CD4-positive, alpha-beta T cell treated with Interleukin-17A for 1 hour (primary cell): ENCODE results near the gene CCDC169.
"Not testable (repeated sequence)": the region's sequence is repeated elsewhere in the genome, so short reads cannot be mapped to it uniquely, and the experiment has no call there.

Experiments used
- DNase-seq: peaks from one replicate; pipeline ENCODE4 v3.0.0-alpha.2; 2020

The CCDC169 gene

DNA sequence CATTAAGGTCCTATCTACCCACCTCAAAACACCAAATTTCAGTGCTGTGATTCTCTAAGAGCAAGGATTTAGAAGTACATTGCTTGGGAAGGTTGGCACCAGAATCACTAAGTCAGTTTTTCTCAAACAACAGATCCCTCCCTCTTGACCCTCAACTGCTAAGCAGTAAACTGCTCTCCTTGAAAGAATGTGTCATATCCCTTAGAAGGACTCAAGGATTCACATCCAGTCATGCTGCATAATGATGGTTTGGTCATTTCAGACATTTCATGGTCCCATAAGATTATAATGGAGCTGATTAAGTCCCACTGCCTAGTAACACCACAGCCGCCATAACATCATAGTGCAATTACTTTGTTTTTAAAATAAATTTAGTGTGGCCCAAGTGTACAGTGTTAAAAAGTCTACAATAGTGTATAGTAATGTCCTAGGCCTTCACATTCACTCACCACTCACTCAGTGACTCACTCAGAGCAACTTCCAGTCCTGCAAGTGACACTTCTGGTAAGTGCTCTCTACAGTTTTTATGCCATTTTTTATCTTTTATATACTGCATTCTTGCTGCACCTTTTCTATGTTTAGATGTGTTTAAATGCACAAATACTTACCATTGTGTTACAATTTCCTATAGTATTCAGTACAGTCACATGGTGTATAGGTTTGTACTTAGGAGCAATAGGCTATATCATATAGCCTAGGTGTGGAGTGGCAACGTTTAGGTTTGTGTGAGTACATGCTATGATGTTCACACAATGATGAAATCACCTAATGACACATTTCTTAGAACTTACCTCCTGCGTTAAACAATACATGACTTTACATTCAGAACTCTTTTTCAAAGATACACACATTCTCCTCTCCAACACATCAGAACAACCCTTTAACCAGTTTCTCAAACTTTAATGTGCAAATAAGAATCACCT, 15.7 kb upstream of the CCDC169 start:
- no peak for DNase-seq

DNA sequence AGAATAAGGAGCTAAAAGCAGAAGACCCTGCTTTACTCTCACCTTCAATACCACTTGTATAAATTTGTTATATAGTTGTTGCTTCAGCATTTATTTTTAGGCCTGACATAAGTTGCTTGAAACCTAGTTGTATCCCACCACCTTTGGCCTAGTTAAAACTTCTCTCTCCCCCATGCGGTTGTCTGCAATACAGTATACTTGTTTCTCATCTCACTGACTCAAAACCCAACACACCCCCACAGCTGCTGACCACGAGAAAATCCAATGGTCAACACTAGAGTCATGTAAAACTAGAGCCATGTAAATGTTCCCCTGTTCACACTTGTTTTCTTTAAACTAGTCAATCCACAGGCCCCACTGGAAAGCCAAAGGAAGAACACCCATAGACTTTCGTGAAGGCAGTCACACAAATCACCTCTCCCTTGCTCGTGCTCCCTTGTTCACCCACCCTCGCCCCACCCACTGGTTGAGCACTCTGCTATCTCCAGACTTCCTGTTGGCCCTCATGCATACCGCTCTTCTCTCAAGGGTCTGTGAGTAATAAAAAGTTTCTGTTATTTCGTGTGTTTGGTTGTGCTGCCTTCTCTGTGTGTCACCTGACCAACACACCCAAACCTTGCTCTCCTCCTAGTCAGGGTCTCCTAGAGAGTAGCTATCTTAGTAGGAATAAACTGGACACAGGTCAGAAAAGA, 12.9 kb upstream of the CCDC169 start:
- DNase-seq = no peak

DNA sequence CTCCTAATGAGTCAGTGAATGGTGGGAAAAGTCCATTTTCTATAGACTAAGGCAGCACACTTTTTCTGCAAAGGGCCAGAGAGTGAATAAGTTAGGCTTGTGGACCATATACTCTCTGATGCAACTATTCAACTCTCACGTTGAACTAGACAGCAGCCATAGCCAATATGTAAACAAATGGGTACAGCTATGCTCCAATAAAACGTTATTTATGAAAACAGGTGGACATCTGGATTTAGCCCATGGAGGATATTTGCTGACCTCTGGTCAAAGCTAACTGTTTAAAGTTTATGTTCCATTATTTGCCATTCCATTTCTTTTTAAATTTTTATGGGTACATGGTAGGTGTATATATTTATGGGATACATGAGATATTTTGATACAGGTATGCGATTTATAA, 4.7 kb upstream of the CCDC169 start:
- no peak for DNase-seq

DNA sequence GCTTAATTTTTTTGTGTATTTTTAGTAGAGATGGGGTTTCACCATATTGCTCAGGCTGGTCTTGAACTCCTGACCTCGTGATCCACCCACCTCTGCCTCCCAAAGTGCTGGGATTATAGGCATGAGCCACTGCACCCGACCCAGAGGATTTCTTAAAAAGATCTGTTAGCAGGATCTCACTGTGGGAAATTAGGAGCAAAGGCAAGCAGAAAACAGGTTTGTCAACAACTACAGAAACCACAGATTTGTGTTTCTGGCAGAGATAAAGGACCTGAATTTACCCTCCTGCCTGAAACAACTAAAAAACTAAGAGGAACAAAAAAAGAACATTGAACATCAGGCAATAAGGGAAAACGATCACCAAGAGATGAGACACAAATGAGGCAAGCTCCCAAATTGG, 1.9 kb upstream of the CCDC169 start:
- DNase-seq = not testable (repeated sequence)

DNA sequence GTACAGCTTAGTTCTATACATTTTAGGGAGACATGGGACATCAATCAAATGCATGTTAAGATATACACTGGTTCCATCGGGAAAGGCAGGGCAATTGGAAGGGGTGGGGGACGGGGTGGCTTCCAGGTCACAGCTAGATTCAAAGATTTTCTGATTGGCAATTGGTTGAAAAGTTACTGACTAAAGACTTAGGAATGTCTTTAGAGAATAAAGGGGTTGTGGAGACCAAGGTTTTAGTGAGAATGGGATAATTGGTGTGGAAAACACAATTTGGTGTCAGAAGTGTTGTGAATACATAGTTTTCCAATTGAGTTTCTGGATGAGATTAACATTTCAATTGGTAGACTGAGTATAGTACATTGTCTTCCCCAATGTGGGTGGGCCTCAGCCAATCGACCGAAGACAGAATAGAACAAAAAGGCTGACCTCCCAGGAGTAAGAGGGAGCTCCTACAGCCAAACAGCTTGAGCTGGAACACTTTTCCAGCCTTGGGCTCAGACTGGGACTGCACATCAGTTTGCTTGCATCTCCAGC, 988 bp upstream of the CCDC169 start:
- DNase-seq = no peak

DNA sequence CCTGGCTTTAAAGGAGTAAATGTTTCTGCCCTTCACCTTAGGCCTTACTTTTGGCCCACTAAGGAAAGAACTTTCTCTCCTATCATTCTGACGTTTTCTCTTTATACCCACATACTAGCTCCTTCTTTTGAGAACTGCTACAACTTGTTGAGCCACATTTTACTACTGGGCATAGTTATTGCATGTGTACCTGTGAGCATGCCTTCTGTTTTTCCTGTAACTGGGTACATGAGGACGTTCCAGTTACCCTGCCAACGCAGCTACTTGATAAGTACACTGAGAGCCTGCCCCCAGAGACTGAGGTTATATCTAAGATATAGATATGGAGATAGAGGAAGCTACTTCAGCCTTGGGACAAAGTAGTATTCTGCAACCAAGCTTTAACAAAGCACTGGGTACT, 3.5 kb downstream of the CCDC169 start:
- no peak for DNase-seq

DNA sequence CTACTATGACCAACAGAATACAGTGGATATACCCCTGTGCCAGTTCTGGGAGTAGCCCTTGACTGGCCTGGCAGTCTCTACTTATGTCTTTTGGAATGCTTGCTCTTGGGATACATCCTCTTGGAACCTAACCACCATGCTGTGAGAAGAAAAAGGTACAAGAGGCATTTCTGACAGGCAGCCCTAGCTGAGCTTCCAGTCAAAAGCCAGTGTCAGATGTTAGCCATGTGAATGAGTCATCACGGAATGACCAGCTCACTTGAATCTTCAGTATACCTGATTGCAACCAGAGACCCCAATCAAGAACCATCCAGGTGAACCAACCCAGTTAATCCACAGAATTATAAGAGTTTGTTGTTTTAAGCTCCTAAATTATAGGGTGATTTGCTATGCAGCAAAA, 4.1 kb downstream of the CCDC169 start:
- DNase-seq = no peak

DNA sequence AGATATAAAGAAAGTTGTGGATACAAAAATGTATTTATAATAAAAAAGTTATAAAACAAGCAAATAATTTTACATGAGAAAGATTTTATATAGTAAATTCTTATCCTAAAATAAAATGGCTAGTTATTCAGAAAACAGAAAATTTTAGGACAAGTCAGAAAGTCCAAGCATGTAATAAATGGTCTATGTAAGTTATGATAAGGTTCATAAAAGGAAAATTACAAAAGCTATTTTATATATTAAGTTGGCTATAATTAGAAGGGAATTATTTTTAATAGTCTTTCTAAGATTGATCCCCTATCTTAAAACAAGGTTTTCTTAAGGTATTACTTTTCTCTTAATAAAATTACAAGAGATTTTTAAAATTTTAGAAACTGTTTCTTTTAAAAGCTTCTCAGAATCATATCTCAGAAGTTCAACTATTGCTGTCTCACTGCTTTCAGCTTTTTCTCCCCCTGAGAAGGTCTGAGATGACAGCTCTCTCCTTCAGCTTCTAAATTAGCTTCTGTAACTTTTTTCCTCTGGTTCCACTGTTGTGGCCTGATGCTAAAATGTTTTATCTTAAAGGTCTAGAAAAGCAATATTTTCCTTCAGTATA, 8.7 kb downstream of the CCDC169 start:
- DNase-seq = no peak

DNA sequence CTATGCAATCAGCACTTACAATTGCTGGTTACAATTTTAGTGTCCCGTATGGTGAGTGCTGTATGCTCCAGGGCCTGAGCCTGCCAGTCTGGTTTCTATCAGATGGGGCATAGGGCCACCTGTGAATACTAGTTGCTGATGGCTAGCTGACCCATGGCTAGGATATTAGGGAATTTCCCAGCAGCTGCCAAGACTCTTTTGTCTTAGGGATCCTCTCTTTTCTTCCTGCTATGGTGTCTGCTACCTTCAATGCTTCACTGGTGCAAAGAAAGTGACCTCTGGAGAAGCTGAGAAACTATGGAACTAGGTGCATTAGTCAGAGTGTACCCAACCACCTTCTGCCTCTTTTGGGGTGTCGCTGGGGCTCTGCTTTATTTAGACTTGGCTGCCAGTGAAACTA, 11.6 kb downstream of the CCDC169 start:
- DNase-seq = no peak

DNA sequence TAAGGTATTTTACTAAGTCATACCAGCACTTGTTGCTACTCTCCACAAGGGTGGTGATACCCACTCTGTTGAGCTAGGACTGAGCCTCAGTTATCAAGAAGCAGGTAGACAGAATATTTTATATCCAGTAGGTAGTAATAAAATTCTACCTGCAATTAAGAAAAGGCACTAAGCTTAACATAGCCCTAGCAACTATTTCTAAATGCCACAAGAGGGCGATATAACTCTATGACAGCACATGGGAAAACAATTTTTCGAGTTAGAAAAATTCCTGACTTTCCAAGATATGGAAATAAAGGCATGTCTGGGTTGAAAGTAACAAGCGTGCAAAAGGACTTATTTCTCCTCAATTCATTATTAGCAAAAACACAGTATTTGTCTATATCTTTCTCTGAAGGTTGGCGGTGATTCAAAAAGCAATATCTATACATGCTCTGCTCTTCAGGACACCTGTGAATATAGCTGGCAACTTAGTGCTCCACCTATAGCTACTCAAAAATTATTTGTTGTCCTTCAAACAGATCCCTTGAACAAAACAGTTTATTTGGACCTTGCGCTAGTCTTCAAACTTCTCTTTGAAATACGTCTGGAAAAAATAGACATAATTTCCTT, 14.7 kb downstream of the CCDC169 start:
- peak; percentile 26 for DNase-seq

DNA sequence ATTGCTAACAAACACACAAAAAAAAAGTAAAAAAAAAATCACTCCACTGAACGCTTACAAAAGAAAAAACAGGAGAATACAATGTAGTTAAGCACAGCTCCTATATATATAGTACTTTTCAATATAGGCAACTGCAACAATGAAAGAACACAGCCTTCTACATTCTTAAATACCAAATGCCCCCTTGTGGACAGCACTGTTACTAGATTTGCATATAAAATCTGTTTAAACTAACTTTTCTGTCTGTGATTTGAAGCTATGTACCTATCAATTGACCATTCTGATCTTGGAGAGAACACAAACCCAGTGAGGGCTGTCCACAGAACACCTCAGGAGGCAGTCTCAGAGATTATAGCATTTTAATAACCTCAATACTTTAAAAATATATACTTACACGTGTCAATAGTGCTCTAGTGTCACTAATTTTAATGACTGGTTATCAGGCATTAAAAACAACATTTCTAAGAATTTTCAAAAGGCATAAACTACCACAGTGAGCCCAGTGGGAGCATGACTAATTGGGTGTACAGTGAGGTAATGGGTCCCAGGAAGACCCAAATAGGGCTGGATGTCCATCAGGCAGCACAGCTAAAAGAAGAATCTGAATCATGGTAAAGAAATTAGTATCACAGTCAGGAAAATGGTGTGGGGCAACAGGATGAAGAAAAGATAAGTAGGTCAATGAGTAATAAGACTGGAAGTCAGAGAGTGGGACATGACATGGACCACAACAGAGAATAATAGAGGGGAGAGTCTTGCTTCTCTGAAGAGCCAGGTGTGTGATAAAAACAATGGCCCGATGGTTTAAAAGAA, 22.2 kb downstream of the CCDC169 start:
- DNase-seq = peak; percentile 17

DNA sequence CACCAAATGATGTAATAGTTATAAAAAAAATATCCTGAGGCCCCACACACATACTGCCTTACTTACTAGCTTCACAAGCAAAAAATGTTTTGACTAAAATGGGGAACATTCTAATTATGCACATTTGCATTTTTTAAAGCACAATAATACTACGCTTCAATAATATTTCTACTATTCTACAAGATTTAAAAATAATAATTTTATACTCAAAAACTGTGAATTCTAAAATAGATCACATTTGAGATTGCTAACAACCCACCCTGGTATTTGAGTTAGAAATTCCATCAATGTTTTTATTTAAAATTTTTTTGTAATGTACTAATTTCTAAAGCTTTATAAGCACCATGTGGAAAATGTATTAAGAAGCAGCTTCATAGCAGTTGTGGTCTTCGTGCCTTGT, 24.2 kb downstream of the CCDC169 start:
- no peak for DNase-seq

DNA sequence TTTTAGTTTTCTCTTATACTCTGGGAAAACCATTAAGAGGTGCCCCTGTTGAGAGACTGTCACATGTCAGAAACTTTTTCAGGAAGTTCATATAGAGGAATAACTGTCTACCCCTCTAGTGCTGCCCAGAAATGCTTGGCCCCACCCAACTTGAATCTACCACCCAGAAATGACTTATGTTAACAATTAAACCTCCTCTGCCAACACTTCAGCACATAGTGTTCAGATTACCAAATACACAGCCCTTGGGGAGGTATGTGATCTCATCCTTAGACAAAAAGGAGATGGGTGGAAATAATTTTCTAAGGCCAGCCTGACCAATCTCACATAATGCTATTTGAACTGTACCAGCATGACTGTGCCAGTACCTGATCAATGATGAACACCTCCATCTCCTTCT, 35.6 kb downstream of the CCDC169 start:
- no peak for DNase-seq

DNA sequence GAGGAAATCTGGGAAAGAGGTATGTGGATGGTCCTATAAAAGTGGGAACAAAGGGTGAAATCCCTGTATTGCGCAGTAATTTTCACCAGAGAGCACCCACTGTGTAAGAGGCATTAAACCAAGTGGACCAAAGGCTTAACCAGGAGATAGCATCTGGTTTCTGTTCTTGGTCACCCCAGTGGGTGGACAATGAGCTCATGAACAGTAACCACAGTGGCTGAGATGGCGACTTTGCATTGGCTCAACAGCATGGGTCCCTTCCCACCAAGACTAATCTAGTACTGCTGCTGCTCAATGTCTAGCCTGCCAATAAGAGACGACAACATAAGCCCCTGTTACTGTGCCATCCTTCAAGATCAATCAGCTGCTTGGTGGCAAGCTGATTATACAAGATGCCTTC, 36.6 kb downstream of the CCDC169 start:
- DNase-seq = no peak

DNA sequence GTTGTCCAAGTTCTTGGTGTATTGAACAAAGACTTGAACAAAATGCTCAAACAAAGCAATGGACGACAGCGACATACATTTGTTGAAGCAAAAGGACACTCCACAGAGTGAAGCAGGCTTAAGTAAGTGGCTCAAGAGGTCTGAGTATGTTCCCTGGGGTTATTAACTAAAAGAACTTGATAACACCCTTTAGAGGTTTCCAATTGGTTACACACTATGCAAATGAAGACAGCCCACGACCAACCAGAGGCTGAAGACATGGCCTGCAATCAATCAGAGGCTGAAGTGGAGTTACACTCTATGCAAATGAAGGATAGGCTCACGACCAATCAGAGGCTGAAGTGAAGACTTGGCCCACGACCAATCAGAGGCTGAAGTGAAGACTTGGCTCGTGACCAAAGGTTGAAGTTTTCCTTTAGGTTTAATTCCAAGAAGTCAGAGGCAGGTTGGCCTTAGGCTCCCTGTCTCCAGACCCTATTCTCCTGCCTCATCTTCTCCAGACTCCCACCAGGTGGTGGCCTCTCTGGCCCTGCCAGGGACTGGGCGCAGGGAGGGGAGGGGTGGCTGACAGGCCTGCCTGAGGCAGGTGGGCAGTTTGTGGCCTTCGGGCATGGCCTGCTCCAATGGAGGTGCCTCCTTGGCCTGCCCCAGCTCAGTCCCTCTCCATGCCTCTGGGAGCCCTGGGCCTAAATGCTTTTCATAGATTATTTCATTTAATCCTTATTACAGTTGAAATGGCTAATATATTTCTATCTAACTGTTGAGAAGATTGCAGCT, 38.1 kb downstream of the CCDC169 start:
- DNase-seq = no peak

DNA sequence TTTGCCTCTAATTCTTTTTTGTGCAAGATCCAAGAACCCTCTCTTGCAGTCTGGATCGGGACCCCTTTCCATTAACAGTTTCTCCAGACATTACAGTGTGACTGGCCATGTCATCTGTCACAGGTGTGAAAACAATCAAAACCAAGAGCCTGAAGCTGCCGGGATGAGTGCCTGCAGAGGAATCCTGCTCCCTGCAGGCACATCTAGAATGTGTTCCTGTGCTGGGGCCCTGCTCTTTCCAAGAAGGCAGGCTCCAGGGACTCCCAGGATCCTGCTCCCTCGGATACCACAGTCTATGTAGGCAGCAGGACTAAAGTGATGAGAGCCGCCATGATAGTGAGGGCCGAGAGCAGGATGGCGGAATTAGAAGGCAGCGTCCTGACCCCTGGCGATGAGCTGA, 38.8 kb downstream of the CCDC169 start:
- no peak for DNase-seq

DNA sequence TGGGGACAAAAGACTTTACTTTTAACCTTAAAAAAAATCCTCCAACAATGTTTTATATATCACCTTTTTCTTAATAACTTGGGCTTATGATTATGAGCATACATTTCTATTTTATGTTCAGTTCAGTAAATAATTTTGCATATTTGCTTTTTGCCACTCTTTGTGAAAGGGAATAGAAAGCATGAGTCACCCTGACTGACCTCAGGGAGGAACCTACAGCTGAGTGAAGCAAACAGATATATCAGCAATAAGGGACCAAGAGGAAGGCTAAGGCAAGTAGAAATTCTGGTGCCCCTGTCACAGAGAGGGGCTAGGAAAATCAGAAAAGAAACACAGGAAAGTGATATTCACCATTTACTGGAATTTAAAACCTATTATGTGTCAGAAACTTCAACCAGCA, 46.1 kb downstream of the CCDC169 start:
- DNase-seq = no peak

DNA sequence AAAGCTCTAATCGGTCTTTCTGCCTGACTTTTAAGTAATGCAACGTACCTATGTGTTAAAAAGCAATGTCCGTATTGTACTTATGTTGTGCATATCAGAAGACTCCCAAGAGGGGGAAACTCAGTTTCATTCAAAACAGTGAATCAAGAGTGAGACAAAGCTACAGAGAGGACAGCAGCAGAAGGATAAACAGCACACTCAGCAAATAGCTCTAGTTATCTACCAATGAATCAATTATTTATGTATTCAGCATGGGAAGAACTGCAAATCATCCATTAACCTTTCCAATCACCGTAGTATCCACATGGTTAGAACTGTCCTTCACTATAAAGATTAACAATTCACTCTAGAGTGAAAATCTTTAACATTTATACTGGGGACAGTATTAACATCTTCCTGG, 46.6 kb downstream of the CCDC169 start:
- DNase-seq = no peak

DNA sequence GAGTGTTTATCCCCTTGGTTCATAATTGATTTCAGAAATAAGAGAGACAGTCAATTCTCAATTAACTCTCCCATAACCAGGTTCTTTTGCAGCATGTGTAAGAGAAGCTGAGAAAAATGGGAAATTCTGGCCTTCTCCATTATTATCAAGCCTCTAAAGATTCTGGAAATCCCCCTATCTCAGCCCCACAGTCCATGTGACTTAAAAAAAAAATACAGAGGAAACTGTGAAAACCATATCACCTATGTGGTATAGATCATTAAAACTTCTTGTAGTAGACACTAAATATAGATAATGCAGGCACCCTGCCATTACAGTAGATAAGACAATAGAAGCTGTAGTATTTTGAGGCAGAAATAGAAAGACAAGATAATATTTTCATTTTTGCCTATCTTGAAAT, 48.9 kb downstream of the CCDC169 start:
- DNase-seq = no peak

DNA sequence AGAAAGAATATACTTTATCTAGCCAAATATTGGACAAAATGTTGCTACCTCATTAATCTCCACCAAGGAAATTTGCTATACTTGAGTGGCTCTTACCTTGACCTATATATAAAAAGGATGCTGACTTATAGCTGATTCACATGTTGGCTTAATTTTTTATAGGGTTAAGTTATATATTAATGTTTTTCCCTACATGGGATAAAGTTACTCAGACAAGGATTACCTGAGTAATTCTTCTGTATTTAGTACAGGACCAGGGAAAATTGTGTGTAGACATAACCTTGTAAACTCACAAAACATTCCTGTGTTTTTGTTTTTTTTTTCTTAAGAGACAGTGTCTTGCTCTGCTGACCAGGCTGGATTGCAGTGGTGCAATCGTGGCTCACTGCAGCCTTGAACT, 52.6 kb downstream of the CCDC169 start:
- no peak for DNase-seq

DNA sequence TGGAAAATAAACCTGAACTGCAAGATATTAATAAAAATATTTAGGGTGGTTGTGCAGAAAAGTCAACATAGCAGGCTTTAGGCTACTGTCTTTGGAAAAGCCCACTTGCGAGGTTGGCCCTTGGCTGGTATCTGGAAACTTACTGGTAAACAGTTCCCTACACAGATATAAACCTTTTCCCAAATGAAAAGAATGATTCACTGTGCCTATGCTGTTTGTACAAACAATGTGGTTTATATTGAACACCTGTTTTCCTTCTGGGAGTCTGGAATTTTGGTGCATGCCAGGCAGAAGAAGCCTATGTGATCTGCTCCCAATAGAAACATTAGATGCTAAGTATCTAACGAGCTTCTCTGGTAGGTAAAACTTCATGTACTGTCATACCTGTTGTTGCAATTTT, 53.5 kb downstream of the CCDC169 start:
- DNase-seq = no peak

DNA sequence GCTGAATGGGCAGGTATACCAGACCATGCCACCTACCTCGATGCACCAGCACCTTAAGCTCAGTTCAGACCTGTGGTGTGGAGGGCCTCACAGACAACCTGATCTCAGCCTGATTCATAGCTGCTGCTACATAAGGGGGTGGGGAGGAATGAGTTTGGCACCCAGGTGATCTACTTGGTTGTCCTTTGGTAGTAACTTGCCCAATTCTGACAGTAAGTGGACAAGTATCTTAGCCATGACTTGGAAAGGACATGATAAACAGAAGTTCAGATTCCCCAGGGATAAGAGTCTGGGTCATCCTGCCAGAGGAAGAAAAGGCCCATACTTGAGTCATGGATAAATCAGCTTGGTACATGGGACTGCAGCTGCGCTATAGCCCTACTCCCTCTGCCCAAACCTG, 54.9 kb downstream of the CCDC169 start:
- DNase-seq = no peak
